GM21723 (cell line): ENCODE measurements around the gene SERPINE2.

Experiments
- ATAC-seq: cut with Tn5 transposase; IDR thresholded peaks from one replicate; pipeline ENCODE4 v1.9.1; 2021; ENCODE audit warnings: mild to moderate bottlenecking, moderate library complexity; ENCODE audit not compliant: unreplicated experiment

SERPINE2 gene

DNA sequence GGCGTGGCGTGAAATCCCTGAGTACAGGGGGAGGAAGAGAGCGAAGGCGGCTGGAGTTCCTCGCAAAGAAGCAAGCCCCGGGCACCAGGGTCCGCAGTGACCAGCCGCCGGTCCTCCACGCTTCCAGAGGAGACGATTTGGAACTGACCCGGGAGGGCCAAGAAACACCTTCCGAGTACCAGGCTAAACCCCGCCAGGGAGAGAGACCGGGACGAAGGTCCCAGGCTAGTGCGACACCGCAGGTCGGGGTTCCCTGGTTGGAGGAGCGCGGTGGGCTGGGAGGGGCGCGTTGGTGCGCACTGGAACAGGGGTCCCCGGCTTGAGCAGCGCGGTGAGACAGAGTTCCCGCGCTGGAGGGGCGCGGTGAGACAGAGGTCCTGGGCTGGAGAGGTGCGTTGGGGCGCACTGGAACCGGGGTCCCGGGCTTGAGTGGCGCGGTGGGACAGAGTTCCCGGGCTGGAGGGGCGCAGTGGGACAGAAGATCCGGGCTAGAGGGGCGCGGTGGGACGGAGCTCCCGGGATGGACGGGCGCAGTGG lies 94.9 kb downstream of the SERPINE2 start:
- ATAC-seq, result no peak

GRCh38 chr2:223943561-223944008 lies 95.5 kb downstream of the SERPINE2 start:
- no peak for ATAC-seq

- ATAC-seq, result no peak
These were observed 96.0 kb downstream of the SERPINE2 start for GRCh38 chr2:223943135-223943534.

- peak; percentile 56 for ATAC-seq
These were observed 97.4 kb downstream of the SERPINE2 start for GRCh38 chr2:223941579-223942277.

- peak; percentile 37 for ATAC-seq
These were observed 99.6 kb downstream of the SERPINE2 start for GRCh38 chr2:223939438-223939837.

DNA sequence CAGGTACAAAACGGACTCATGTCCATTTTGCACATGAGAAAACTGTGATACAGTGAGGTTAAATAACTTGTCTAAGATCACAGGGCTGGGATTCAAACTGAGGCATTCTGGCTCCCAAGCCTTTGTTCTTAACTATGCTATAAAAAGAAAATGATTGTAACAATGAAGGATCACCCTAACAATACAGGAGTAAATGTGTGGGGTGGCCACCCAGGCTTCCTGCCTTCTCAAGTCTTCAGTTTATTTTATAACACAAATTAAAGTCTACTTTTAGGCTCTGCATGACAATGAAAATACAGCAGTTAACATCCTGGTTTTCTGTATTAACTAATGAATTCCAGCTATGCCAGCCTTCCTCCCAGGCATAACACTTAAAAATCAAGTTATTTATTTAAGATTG lies 101.6 kb downstream of the SERPINE2 start:
- ATAC-seq, result no peak

DNA sequence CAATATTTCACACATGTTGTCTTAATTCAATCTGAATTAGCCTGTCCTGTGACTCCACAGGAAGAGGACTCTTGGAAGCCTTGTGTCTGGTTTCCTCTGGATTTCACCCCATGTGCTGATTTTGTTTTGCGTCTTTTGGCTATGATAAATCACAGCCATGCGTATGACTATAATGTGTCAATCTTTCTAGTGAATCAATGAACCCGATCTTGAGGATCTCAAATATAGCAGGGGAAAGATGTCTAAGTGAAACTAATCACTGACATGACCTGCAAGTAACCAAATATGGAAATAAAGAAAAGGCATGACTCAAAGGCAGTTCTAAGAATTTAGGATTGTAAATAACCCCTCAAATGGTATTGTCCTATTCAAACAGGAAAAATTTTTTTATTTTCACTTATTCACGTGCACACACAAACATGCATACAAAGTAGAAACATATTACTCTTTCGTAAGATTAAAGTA lies 102.2 kb downstream of the SERPINE2 start:
- no peak for ATAC-seq

DNA sequence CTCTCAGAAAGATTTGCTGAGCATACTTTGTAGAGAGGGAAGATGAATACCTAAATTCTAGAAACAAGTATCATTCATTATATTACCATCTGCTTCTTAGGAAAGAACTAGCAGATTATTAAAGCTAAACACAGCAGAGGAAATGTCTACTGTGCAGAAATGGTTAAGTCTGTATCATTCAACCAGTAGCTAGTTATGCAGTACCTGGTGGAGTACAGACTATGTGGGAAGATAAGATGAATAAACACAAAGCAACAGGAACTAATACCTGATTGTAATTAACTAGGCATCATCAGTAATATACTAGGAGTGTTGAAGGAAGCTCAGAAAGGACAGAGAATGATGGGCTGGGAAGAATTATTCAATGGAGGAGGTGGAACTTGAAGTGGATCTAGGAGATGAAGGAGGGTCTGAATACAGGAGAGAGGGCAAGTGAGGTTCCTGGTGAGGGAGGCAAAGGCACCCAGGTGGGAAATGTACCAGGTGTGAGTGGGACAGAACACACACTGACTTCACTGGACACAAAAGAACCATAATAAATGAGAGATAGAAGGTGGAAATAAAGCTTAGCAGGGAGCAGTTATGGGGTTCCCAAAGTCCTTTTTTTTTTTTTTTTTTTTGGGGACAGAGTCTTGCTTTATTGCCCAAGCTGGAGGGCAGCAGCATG lies 103.5 kb downstream of the SERPINE2 start:
- no peak for ATAC-seq

GRCh38 chr2:223934870-223935269 lies 104.2 kb downstream of the SERPINE2 start:
- ATAC-seq, result no peak

DNA sequence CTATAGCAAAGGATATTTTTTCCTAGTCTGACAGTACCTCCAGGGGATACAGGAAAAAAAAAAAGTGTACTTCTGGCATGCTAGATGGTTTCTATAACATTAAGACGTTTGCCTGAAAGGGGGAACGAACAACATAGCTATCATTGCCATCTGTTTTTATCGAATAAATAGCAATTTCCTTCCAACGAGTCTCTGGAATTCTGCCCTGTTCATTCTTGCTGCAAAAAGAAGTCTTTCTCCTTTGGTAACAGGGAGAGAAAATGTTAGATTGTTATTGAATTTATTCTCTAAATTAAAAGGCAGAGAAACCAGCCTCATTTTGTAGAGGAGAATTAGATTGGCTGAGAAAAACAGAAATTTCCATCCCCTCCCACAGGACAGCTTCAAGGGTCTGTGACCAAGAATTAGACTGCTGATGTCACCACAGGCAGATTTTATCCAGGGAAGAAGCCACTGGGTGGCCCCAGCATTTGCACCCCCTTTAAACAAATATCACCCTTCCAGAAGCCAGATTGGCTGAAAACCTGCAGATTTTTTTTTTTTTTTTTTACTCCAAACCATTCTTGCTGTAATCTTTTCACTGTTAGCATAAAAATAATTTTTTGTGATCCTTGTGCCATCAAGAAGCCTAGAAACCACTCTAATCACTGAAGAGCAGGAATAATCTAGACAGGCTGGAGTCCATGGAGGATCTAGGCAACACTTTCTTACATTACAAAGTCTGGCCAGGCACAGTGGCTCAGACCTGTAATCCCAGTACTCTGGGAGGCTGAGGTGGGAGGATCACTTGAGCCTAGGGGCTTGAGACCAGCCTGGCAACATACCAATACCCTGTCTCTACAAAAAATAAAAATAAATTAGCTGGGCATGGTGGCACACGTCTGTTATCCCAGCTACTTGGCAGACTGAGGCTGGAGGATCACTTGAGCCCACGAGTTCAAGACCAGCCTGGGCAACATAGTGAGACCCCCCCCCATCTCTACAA lies 106.0 kb downstream of the SERPINE2 start:
- no peak for ATAC-seq

- ATAC-seq, result no peak
These were observed 108.7 kb downstream of the SERPINE2 start for GRCh38 chr2:223930103-223930976.

GRCh38 chr2:223929571-223930102 lies 109.4 kb downstream of the SERPINE2 start:
- no peak for ATAC-seq

DNA sequence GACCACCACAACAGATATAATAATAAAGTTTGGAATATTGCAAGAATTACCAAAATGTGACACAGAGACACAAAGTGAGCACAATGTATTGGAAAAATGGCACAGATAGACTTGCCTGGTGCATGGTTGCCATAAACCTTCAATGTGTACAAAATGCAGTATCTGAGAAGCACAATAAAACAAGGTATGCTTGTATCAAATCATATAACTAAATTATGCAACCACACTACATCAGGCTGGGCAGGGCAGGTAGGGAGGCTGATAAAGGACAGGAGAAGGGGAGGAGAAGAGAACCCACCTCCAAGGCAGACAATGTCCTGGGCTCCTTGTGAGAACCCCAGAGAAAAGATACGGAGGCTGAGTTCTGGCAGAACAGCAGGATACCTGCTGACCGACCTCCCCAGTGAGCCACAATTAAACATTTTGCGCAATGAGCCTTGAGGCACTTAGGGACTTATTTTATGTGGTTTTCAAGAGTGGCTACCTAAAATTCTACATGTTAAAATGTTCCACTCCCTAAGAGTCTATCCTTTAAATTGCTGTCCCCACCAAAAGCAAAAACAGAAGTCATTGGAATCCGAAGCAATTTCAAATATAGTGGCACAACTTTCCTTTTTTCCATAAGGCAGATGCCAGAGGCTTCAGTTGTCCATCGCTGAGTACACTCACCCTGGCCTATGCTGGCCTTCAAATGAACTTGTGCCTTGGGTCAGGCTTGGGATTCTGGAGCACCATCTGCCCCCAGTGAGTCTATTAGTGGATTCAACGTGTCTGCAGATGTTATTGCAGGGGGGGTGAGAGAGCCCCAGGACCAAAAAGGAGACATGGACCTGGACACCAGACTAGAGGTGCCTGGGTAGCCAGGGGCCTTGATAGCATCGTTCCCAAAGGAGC lies 110.7 kb downstream of the SERPINE2 start:
- ATAC-seq, result no peak

- no peak for ATAC-seq
These were observed 114.0 kb downstream of the SERPINE2 start for GRCh38 chr2:223925106-223925505.
